ENCODE data around the gene CDH10.

Gene CDH10

DNA sequence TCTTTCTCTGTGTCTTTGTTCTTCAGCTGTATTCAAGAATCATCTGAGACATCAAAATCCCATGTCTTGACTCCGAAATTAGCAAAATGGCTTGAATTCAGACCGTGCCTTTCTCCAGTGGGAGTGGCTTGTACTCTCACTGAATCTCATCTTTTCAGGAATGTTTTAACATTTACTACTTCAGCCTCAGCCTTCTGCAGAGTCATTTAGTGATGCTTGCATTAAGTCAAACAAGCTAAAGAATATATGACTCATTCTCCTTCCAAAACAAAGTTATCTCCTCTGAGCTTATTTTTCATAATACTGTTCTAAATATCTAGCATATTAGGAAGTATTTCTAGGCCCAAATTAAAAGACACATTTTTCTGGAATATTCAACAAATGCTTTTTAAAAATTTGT lies 205.3 kb downstream of the CDH10 start:
- H3F3A ChIP-seq (ENCODE audit: insufficient read depth, low read length) = no peaks in the 10 kb centered on the region
- H3K27me3 ChIP-seq (ENCODE audit: insufficient read depth, low read length) = no peaks in the 10 kb centered on the region
- H3K9ac ChIP-seq (ENCODE audit: low read length) = no peak overlapping the region
- no peak overlapping the region for H3K27ac ChIP-seq (ENCODE audit: low read depth, low read length, poor library complexity, severe bottlenecking)
- no peaks in the 10 kb centered on the region for H3K79me2 ChIP-seq (ENCODE audit: insufficient read depth, low read length)
- no peak overlapping the region for H3K4me3 ChIP-seq (ENCODE audit: low read depth, low read length, poor library complexity, severe bottlenecking)
- no peaks in the 10 kb centered on the region for H3K4me1 ChIP-seq (ENCODE audit: insufficient read depth, low read length, severe bottlenecking)
- no peaks in the 10 kb centered on the region for H3K36me3 ChIP-seq (ENCODE audit: insufficient read depth, low read length)
- no peaks in the 10 kb centered on the region for H4K20me1 ChIP-seq (ENCODE audit: insufficient read depth, low read length)
- TF ChIP-seq, protein P1, sequence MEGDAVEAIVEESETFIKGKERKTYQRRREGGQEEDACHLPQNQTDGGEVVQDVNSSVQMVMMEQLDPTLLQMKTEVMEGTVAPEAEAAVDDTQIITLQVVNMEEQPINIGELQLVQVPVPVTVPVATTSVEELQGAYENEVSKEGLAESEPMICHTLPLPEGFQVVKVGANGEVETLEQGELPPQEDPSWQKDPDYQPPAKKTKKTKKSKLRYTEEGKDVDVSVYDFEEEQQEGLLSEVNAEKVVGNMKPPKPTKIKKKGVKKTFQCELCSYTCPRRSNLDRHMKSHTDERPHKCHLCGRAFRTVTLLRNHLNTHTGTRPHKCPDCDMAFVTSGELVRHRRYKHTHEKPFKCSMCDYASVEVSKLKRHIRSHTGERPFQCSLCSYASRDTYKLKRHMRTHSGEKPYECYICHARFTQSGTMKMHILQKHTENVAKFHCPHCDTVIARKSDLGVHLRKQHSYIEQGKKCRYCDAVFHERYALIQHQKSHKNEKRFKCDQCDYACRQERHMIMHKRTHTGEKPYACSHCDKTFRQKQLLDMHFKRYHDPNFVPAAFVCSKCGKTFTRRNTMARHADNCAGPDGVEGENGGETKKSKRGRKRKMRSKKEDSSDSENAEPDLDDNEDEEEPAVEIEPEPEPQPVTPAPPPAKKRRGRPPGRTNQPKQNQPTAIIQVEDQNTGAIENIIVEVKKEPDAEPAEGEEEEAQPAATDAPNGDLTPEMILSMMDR (IDR thresholded peaks at IDR 0.05; ENCODE audit: low read length) = no peak
- H3K4me2 ChIP-seq (ENCODE audit: low read length) = no peak overlapping the region
- H3K9me3 ChIP-seq (ENCODE audit: low read length) = no peaks in the 10 kb centered on the region
- H2AFZ ChIP-seq (ENCODE audit: low read length) = no peak overlapping the region
- H3K9me2 ChIP-seq (ENCODE audit: low read depth, low read length) = no peaks in the 10 kb centered on the region

All from OCI-LY1 (cell line).